Loucy (cell line): ENCODE measurements around the gene MGAT4B.

Experiments
- H2AFZ ChIP-seq: fragments of 200-600 bp; sonication (generic); 2 replicates; pipeline ENCODE4 v1.6.0; 2016; ENCODE audit warnings: antibody characterized with exemption, mild to moderate bottlenecking, low read length, moderate library complexity
- H3F3A ChIP-seq: fragments of 200-600 bp; 2 replicates; pipeline ENCODE4 v1.6.0; 2016; ENCODE audit warnings: antibody characterized with exemption, low read depth, mild to moderate bottlenecking
- H3K27me3 ChIP-seq: fragments of 200-600 bp; sonication (generic); 2 replicates; pipeline ENCODE4 v1.6.1; 2014; ENCODE audit warnings: low read length, mild to moderate bottlenecking; ENCODE audit not compliant: insufficient read depth, poor library complexity, severe bottlenecking
- H3K36me3 ChIP-seq: fragments of 200-600 bp; sonication (generic); 2 replicates; pipeline ENCODE4 v1.6.1; 2016; ENCODE audit warnings: low read length; ENCODE audit not compliant: insufficient read depth
- H3K4me1 ChIP-seq: fragments of 200-600 bp; sonication (generic); 2 replicates; pipeline ENCODE4 v1.5.1; 2014; ENCODE audit warnings: low read length, mild to moderate bottlenecking; ENCODE audit not compliant: insufficient read depth, poor library complexity, severe bottlenecking
- H3K4me2 ChIP-seq: fragments of 200-600 bp; sonication (generic); 2 replicates; pipeline ENCODE4 v1.6.0; 2014; ENCODE audit warnings: antibody characterized with exemption, low read length, low read depth, mild to moderate bottlenecking; ENCODE audit not compliant: poor library complexity, severe bottlenecking
- H3K4me3 ChIP-seq: fragments of 200-600 bp; sonication (generic); 2 replicates; pipeline ENCODE4 v1.5.1; 2014; ENCODE audit warnings: low read length, mild to moderate bottlenecking, mixed read lengths; ENCODE audit not compliant: poor library complexity, severe bottlenecking
- H3K79me2 ChIP-seq: fragments of 200-600 bp; sonication (generic); 2 replicates; pipeline ENCODE4 v1.6.1; 2014; ENCODE audit warnings: low read length; ENCODE audit not compliant: insufficient read depth
- H3K9ac ChIP-seq: fragments of 200-600 bp; sonication (generic); 2 replicates; pipeline ENCODE4 v1.6.0; 2014; ENCODE audit warnings: mild to moderate bottlenecking, low read depth, low read length, moderate library complexity; ENCODE audit not compliant: poor library complexity, severe bottlenecking
- H3K9me2 ChIP-seq: fragments of 200-600 bp; sonication (generic); replicated peaks from 2 replicates; pipeline ENCODE4 v1.6.1; 2016; ENCODE audit warnings: low read depth, low read length, mixed read lengths
- H3K9me3 ChIP-seq: fragments of 200-600 bp; sonication (generic); 2 replicates; pipeline ENCODE4 v1.6.1; 2014; ENCODE audit warnings: mild to moderate bottlenecking, antibody characterized with exemption, low read length, low read depth; ENCODE audit not compliant: insufficient read depth
- H4K20me1 ChIP-seq: fragments of 200-600 bp; sonication (generic); 2 replicates; pipeline ENCODE4 v1.6.0; 2014; ENCODE audit warnings: antibody characterized with exemption, low read length, mild to moderate bottlenecking; ENCODE audit not compliant: insufficient read depth, poor library complexity, severe bottlenecking
- CTCF ChIP-seq: fragments of 200-600 bp; sonication (generic); conservative IDR thresholded peaks from 2 replicates; pipeline ENCODE4 v1.5.1; 2014; ENCODE audit warnings: mild to moderate bottlenecking, antibody characterized with exemption, low read length
- EZH2phosphoT487 ChIP-seq: fragments of 200-600 bp; IDR thresholded peaks from 2 replicates; pipeline ENCODE4 v1.6.1; 2018; ENCODE audit warnings: antibody characterized with exemption, mild to moderate bottlenecking, moderate library complexity, borderline replicate concordance

MGAT4B gene

GRCh38 chr5:179834120-179834519 is 27.5 kb upstream of the MGAT4B start:
- Histone ChIP-seq H3K36me3 (peaks cover 19% of the 10 kb centered on the region; the same call in 1 of the 2 replicates), H4K20me1 (no peaks in the 10 kb centered on the region)

GRCh38 chr5:179833709-179834070 is 27.0 kb upstream of the MGAT4B start:
- H3F3A ChIP-seq: no peaks in the 10 kb centered on the region
- H4K20me1 ChIP-seq: no peaks in the 10 kb centered on the region
- H3K4me3 ChIP-seq: no peak overlapping the region
- no peaks in the 10 kb centered on the region for H3K79me2 ChIP-seq
- H3K9me3 ChIP-seq: no peaks in the 10 kb centered on the region
- no peaks in the 10 kb centered on the region for H3K9me2 ChIP-seq
- no peaks in the 10 kb centered on the region for H3K4me1 ChIP-seq
- H3K4me2 ChIP-seq: no peak overlapping the region
- H3K27me3 ChIP-seq: no peaks in the 10 kb centered on the region
- no peak overlapping the region for H3K9ac ChIP-seq
- peaks cover 19% of the 10 kb centered on the region; the same call in 1 of the 2 replicates for H3K36me3 ChIP-seq
- TF ChIP-seq EZH2phosphoT487 (no peak), CTCF (no peak)
- no peak overlapping the region for H2AFZ ChIP-seq

More at GRCh38 chr5:179834120-179834519, 27.5 kb upstream of the MGAT4B start:
- H3K4me2 ChIP-seq: no peak overlapping the region
- H3K9me3 ChIP-seq: no peaks in the 10 kb centered on the region
- H3K4me1 ChIP-seq: no peaks in the 10 kb centered on the region
- no peaks in the 10 kb centered on the region for H3F3A ChIP-seq
- H2AFZ ChIP-seq: no peak overlapping the region
- H3K4me3 ChIP-seq: no peak overlapping the region
- H3K79me2 ChIP-seq: no peaks in the 10 kb centered on the region
- H3K9me2 ChIP-seq: no peaks in the 10 kb centered on the region
- no peaks in the 10 kb centered on the region for H3K27me3 ChIP-seq
- no peak overlapping the region for H3K9ac ChIP-seq
- no peak for TF ChIP-seq EZH2phosphoT487
- TF ChIP-seq CTCF: no peak

GRCh38 chr5:179833056-179833708 is 26.5 kb upstream of the MGAT4B start:
- Histone ChIP-seq H3K36me3 (peaks cover 19% of the 10 kb centered on the region; the same call in 1 of the 2 replicates), H3K9me2 (no peaks in the 10 kb centered on the region), H3K4me3 (no peak overlapping the region), H3K79me2 (no peaks in the 10 kb centered on the region), H3K9ac (no peak overlapping the region), H3K4me1 (no peaks in the 10 kb centered on the region), H3K4me2 (no peak overlapping the region), H4K20me1 (no peaks in the 10 kb centered on the region), H2AFZ (no peak overlapping the region), H3K9me3 (no peaks in the 10 kb centered on the region), H3K27me3 (no peaks in the 10 kb centered on the region), H3F3A (no peaks in the 10 kb centered on the region)
- TF ChIP-seq EZH2phosphoT487 (no peak), CTCF (no peak)
